GM21786 (cell line): ENCODE measurements around the gene GABRB2.
"Not testable (repeated sequence)": the region's sequence is repeated elsewhere in the genome, so short reads cannot be mapped to it uniquely, and the experiment has no call there.

Experiments
- ATAC-seq: cut with Tn5 transposase; IDR thresholded peaks from one replicate; pipeline ENCODE4 v1.9.1; 2021; ENCODE audit not compliant: unreplicated experiment

The GABRB2 gene

GRCh38 chr5:161256957-161257356 lies 289.6 kb downstream of the GABRB2 start:
- ATAC-seq, result no peak

GRCh38 chr5:161252955-161253354 lies 293.6 kb downstream of the GABRB2 start:
- not testable (repeated sequence) for ATAC-seq

- no peak for ATAC-seq
These were observed 299.8 kb downstream of the GABRB2 start for GRCh38 chr5:161246749-161247148.

GRCh38 chr5:161245846-161246245 lies 300.7 kb downstream of the GABRB2 start:
- not testable (repeated sequence) for ATAC-seq
